HL-60 (cell line): ENCODE results near the gene OLFM4.
A peak's percentile ranks its signal among the peaks of the same experiment; 100 is the strongest.

ENCODE experiments used
- DNase-seq, 2 experiments: peaks; one replicate each; pipeline ENCODE4 v3.0.0-alpha.2; 2010 to 2020; ENCODE audit warnings: low read depth in 1 of 2, low spot score in 1 of 2
- H3K27ac ChIP-seq: fragments of 250-450 bp; sonication (Bioruptor Pico); replicated peaks from 2 replicates; pipeline ENCODE4 v1.5.1; 2020; ENCODE audit warnings: mild to moderate bottlenecking, moderate library complexity
- H3K27me3 ChIP-seq: fragments of 250-450 bp; sonication (Bioruptor Pico); 2 replicates; pipeline ENCODE4 v1.5.1; 2021; ENCODE audit warnings: mild to moderate bottlenecking, moderate library complexity; ENCODE audit not compliant: insufficient read depth, poor library complexity, severe bottlenecking
- H3K4me3 ChIP-seq: replicated peaks from 2 replicates; pipeline ENCODE4 v1.5.1; 2011; ENCODE audit warnings: mild to moderate bottlenecking, control low read depth, low read length; ENCODE audit not compliant: insufficient read depth
- CTCF ChIP-seq: IDR thresholded peaks from one replicate; pipeline ENCODE4 v1.5.1; 2011; ENCODE audit warnings: low read length, control low read depth, inconsistent platforms; ENCODE audit not compliant: insufficient read depth
- GABPA ChIP-seq: IDR thresholded peaks from 2 replicates; pipeline ENCODE4 v1.6.1; 2012; ENCODE audit warnings: low read depth
- POLR2AphosphoS5 ChIP-seq: IDR thresholded peaks from 2 replicates; pipeline ENCODE4 v1.6.1; 2012; ENCODE audit warnings: low read depth
- REST ChIP-seq: IDR thresholded peaks from 2 replicates; pipeline ENCODE4 v1.6.1; 2012; ENCODE audit warnings: low read depth; ENCODE audit not compliant: insufficient replicate concordance
- SPI1 ChIP-seq: IDR thresholded peaks from 2 replicates; pipeline ENCODE4 v1.6.1; 2012; ENCODE audit warnings: low read depth, mild to moderate bottlenecking, borderline replicate concordance

OLFM4 gene

DNA sequence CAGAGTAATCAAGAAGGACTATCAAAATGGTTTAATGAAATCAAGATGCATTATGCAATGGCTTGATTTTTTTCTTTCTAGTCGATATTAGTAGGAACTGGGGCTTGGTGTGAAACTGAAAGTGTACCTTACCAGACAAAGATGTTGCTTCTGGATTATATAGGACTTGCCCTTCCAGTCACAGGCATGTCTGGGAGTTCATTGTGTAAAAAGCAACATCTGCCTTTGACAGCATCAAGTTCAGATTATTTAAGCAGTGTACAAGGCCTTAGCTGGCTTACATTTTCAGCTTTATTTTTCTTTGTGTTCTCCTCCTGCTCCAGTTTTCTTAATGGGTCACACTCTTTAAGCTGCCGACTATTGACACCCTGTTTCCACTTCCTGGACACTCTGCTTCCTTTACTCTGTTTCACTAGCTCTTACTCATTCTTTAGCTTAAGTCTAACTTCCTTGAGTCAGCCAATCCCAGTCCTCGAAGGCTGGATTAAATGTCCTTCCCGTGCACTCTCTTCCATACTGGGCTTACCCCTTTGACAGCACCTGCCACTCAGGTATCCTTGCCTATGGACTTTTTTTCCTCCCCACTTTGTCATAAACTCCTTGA, 29.4 kb upstream of the OLFM4 start:
- H3K27me3 ChIP-seq = peaks cover 5% of the 10 kb centered on the region
- peak overlapping the region; percentile 25; the same call in 1 of the 2 replicates for H3K27ac ChIP-seq
- no peak for TF ChIP-seq POLR2AphosphoS5
- TF ChIP-seq SPI1 = no peak
- no peak for TF ChIP-seq CTCF
- no peak for TF ChIP-seq GABPA
- no peak for TF ChIP-seq REST
- no peak overlapping the region for H3K4me3 ChIP-seq
- DNase-seq = no peak

DNA sequence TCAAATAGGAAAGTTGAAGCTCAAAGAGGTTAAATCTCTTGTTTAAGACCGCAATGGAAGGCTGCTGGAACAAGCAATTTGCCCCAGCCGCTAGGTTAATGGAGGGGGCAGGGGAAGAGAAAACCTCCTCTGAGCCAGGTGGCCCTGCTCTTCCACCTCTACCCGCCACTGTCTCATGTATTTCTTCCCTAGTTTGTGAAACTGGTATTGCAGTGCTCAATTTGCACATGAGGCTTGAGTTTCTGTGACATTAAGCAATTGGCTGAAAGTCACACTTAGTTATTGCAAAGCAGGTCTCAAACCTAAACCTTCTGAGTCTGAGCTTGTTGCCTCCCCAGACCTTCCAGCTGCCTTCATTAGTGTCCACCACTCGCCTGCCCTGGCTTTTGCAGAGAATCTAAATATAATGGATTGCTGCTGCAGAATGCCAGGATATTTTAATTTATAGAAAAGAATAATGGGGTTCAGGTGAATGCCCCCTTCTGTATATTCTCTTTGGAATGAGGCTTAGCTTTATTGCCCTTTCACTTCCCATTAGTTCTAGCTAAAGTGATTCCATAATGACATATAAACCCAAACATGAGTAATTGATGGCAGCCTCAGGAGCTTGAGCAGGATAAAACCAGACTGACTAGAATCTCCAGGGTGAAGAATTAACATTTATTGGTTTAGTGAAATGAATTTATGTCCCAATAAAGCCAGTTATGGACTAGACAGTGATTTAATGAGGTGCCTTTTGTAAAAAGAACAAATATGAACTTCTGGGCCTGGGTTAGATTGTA, 27.0 kb upstream of the OLFM4 start:
- no peak overlapping the region for H3K4me3 ChIP-seq
- DNase-seq = peak in 1 of 2 experiments; percentile 67
- peak overlapping the region; percentile 66 for H3K27ac ChIP-seq
- peaks cover 7% of the 10 kb centered on the region for H3K27me3 ChIP-seq
- no peak for TF ChIP-seq GABPA
- no peak for TF ChIP-seq CTCF
- no peak for TF ChIP-seq POLR2AphosphoS5
- no peak for TF ChIP-seq REST
- no peak for TF ChIP-seq SPI1

DNA sequence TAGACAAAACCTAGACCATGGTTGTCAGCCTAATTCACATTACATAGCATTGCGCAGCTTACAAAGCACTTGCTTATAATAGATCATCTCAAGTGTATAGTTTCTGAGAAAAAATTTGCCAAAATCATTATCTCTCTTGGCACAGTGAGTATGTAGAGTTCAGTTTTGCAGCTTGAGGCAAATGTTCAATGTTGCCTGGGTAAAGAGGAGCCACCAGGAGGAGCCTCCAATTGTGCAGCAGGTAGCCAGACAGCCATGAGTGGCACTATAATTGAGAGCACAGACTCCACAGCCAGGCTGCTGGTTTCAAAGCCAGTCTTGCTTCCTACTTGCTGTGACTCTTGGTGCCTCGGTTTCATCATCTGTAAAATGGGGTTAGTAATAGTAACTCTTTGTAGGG, 24.0 kb upstream of the OLFM4 start:
- DNase-seq = no peak
- no peak overlapping the region for H3K27ac ChIP-seq
- peaks cover 7% of the 10 kb centered on the region for H3K27me3 ChIP-seq
- H3K4me3 ChIP-seq = no peak overlapping the region
- no peak for TF ChIP-seq POLR2AphosphoS5
- no peak for TF ChIP-seq GABPA
- TF ChIP-seq CTCF = no peak
- no peak for TF ChIP-seq REST
- TF ChIP-seq SPI1 = no peak
